H1 (cell line): ENCODE results near the gene CLDN6. TPM values are rescaled to one million over a fixed set of nuclear protein-coding genes. Genes with fewer than 3 reads are reported as not detected.

Experiments
- ATF3 ChIP-seq: IDR thresholded peaks from 2 replicates; pipeline ENCODE4 v1.6.1; 2011; ENCODE audit warnings: low read depth, mild to moderate bottlenecking, low read length; ENCODE audit not compliant: insufficient read depth
- CEBPB ChIP-seq: IDR thresholded peaks from 2 replicates; pipeline ENCODE4 v1.6.1; 2012; ENCODE audit warnings: low read depth, low read length
- CREB1 ChIP-seq: IDR thresholded peaks from 2 replicates; pipeline ENCODE4 v1.6.1; 2012; ENCODE audit warnings: inconsistent platforms
- HDAC2 ChIP-seq, 2 experiments: fragments of 300-600 bp in 1 of 2; sonication (generic) in 1 of 2; IDR thresholded peaks; 2 replicates each; pipeline ENCODE4 v1.6.1; 2011 to 2012; ENCODE audit warnings: low read depth in 2 of 2, low read length in 2 of 2, mild to moderate bottlenecking in 2 of 2, moderate library complexity in 2 of 2, borderline replicate concordance in 1 of 2, inconsistent platforms in 1 of 2
- POLR2AphosphoS5 ChIP-seq: IDR thresholded peaks from 2 replicates; pipeline ENCODE4 v1.6.1; 2011; ENCODE audit warnings: low read depth, low read length
- SP1 ChIP-seq: IDR thresholded peaks from 2 replicates; pipeline ENCODE4 v1.6.1; 2011; ENCODE audit warnings: low read depth, low read length
- USF2 ChIP-seq: IDR thresholded peaks from 2 replicates; pipeline ENCODE4 v1.6.1; 2011; ENCODE audit warnings: low read length, improper control_type of control experiment
- polyA plus RNA-seq, 7 experiments: library from polyadenylated mRNA; depleted of rRNA in 3 of 7; stranded (reverse) in 5 of 7; unstranded in 2 of 7; fragments of >200 nt in 5 of 7; fragments of 200-250 nt in 2 of 7; gene quantifications; 1 replicate in 5 of 7; 2 replicates in 1 of 7; 4 replicates in 1 of 7; pipeline versions ENCODE4 v1.2.1 to v1.2.3, GENCODE V29; 2011 to 2013; ENCODE audit warnings: missing spikeins in 2 of 7, mixed read lengths in 2 of 7
- total RNA-seq: library from RNA; stranded (reverse); fragmentation: NEBNext Ultra II Directional; extraction: Animal tissue kit (Norgen Biotek cat#: 25700); gene quantifications from 2 replicates; pipeline ENCODE4 v1.2.1, GENCODE V29; 2021

The CLDN6 gene
- total and polyA plus RNA-seq, 2 of the 8 experiments (the other 6 are each of a cell fraction or from before 2014, with no cell fraction given) = 747 to 1,115 TPM

DNA sequence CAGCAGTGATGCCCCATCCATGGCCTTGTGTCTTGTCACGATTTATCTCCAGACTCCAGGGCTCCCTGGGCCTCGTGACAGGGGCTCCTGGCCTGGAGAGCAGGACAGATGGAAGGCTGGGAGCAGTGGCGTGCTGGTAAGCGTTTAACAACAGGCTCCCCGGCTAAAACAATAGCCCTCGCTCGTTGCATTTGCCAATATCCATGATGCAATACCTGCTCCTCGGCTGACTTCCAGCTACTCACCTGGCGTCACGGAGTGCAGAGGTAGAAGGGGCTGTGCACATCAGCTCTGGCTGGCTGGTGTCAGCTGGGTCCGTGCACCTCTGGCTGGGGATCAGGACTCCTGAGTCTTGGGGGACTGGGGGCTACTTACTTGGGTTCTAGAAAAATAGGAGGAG, 20.3 kb upstream of the CLDN6 start (continued):
- peak; percentile 84 for TF ChIP-seq ATF3
- TF ChIP-seq CEBPB = peak; percentile 99
- TF ChIP-seq POLR2AphosphoS5 = peak; percentile 49; the same call in 1 of the 2 replicates
- peak; percentile 35; the same call in 1 of the 2 replicates for TF ChIP-seq CREB1
- TF ChIP-seq SP1 = no peak
- no peak for TF ChIP-seq USF2
- TF ChIP-seq HDAC2 (IDR thresholded peaks at IDR 0.05; ENCODE audit: borderline replicate concordance in 1 of 2, low read depth in 2 of 2, low read length in 2 of 2) = no peak
- TF ChIP-seq, all 59 proteins: peak for 8
